Immature natural killer cell (primary cell): ENCODE measurements around the gene GRK2. TPM values are rescaled to one million over a fixed set of nuclear protein-coding genes. Genes with fewer than 3 reads are reported as not detected.
"Not testable (repeated sequence)": the region's sequence is repeated elsewhere in the genome, so short reads cannot be mapped to it uniquely, and the experiment has no call there.

Experiments
- DNase-seq, 3 donors: peaks; one replicate each; pipeline ENCODE4 v3.0.0; 2022; ENCODE audit warnings: mixed read lengths in 1 of 3
- H3K27ac Mint-ChIP-seq, 6 donors: one replicate each; pipeline ENCODE4 v1.8.0; 2020; ENCODE audit warnings: mixed read lengths in 6 of 6, mild to moderate bottlenecking in 5 of 6, inconsistent platforms in 4 of 6, moderate library complexity in 3 of 6
- H3K27me3 Mint-ChIP-seq, 3 donors: one replicate each; pipeline ENCODE4 v1.8.0; 2020 to 2021; ENCODE audit warnings: low read depth in 3 of 3, mild to moderate bottlenecking in 3 of 3, mixed read lengths in 3 of 3, moderate library complexity in 3 of 3, inconsistent platforms in 1 of 3
- H3K36me3 Mint-ChIP-seq, 3 donors: one replicate each; pipeline ENCODE4 v1.8.0; 2020; ENCODE audit warnings: mixed read lengths in 3 of 3, inconsistent platforms in 2 of 3, mild to moderate bottlenecking in 2 of 3
- H3K4me1 Mint-ChIP-seq, 2 donors: one replicate each; pipeline ENCODE4 v1.8.0; 2020; ENCODE audit warnings: inconsistent platforms in 2 of 2, mild to moderate bottlenecking in 2 of 2, mixed read lengths in 2 of 2, moderate library complexity in 1 of 2
- H3K4me3 Mint-ChIP-seq, 5 donors: one replicate each; pipeline ENCODE4 v1.8.0; 2020; ENCODE audit warnings: mild to moderate bottlenecking in 5 of 5, mixed read lengths in 5 of 5, inconsistent platforms in 3 of 5, moderate library complexity in 3 of 5
- H3K9me3 Mint-ChIP-seq, 6 donors: one replicate each; pipeline ENCODE4 v1.8.0; 2020; ENCODE audit warnings: mild to moderate bottlenecking in 6 of 6, mixed read lengths in 6 of 6, inconsistent platforms in 4 of 6, moderate library complexity in 3 of 6
- polyA plus RNA-seq, 3 donors: library from polyadenylated mRNA; unstranded; fragments of 300-500 nt; fragmentation: Illumina TruSeq; gene quantifications; one replicate each; pipeline ENCODE4 v1.2.3, GENCODE V29; 2021

Gene GRK2
- polyA plus RNA-seq, result 10 to 100 TPM; 15.2 to 25.9 (median 22.9) TPM

DNA sequence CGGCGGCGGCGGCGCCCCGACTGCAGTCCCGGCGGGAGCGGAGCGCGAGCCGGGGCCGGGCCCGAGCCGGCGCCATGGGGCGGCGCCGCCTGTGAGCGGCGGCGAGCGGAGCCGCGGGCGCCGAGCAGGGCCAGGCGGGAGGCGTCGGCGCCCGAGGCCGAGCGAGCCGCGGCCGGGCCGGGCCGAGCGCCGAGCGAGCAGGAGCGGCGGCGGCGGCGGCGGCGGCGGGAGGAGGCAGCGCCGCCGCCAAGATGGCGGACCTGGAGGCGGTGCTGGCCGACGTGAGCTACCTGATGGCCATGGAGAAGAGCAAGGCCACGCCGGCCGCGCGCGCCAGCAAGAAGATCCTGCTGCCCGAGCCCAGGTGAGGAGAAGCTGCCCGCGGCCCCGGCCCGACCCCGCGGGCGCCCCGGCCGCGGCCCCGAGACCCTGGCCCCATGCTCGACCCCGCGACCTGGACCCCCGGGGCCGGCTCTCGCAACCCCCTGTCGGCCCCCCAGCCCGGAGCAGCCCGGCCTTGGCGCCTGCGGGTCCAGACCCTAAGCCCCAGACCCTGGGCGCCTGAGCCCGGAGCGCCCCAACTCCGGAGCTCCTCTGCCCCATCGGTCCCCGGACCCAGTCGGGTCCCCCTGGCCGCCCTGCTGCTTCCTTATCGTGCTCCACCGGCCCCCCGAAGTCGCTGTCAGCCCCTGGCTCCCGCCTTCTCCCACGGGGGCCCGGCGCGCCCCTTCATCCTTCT is at the start of gene GRK2:
Gene GRK2, plus strand, starts transcription at position 25 of the 739 bp plus-strand sequence. Its CDS starts 227 bp downstream, at position 252.
- Mint-ChIP-seq H3K4me3 (peak within 1 kb of the TSS; percentile 98), H3K27me3 (peaks cover 28 to 50% (median 33%) of the 10 kb centered on the region in 3 donors), H3K9me3 (no peaks in the 10 kb centered on the region), H3K4me1 (peaks cover 66 to 74% of the 10 kb centered on the region in 2 donors), H3K36me3 (peaks cover 4 to 22% (median 12%) of the 10 kb centered on the region in 3 donors), H3K27ac (peak within 1 kb of the TSS; percentile 96 to 99 (median 98))
- DNase-seq, result peak; percentile 35 to 47 (median 45)

DNA sequence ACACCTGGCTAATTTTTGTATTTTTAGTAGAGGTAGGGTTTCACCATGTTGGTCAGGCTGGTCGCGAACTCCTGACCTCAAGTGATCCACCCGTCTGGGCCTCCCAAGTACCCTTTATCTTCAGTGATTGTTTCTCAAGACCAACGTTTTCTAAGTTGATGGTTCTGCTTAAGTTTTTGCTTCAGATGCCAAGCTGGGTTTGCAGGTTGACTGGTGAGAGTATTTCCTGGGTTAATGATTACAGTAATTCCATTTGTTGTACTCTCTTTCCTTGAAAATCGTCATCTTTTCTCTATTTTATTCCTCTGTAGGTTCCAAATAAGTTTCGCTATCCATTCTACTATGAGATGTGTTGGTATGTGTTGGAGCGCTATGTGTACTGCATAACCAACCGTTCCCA is 38.5 kb upstream of the GRK2 start:
- no peaks in the 10 kb centered on the region for H3K9me3 Mint-ChIP-seq
- peaks cover 12 to 27% of the 10 kb centered on the region in 2 donors for H3K4me1 Mint-ChIP-seq
- peaks cover 0 to 1% (median 0%) of the 10 kb centered on the region in 3 donors for H3K27me3 Mint-ChIP-seq
- peaks cover 3 to 27% (median 8%) of the 10 kb centered on the region in 3 donors for H3K36me3 Mint-ChIP-seq
- H3K27ac Mint-ChIP-seq, result peak overlapping the region in 4 of 6 donors; percentile 8 to 73 (median 38)
- no peak overlapping the region for H3K4me3 Mint-ChIP-seq
- no peak for DNase-seq

DNA sequence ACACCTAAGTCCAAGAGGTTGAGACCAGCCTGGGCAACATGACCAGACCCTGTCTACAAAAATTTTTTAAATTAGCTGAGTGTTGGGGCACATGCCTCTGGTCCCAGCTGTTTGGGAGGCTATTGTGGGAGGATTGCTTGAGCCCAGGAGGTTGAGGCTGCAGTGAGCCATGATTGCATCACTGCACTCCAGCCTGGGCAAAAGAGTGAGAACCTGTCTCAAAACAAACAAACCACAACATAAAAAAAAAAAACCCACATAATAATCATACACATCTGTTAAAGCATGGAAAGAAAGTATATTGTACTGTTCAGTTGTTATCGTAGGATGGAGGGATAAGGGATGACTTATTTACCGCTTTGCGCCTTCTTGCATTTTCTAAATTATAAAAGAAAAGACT is 35.9 kb upstream of the GRK2 start:
- no peak for DNase-seq
- Mint-ChIP-seq H3K9me3 (no peaks in the 10 kb centered on the region), H3K4me3 (no peak overlapping the region), H3K27me3 (peaks cover 0 to 5% (median 3%) of the 10 kb centered on the region in 3 donors), H3K27ac (peak overlapping the region in 4 of 6 donors; percentile 31 to 70 (median 50)), H3K36me3 (peaks cover 3 to 31% (median 11%) of the 10 kb centered on the region in 3 donors), H3K4me1 (peaks cover 19 to 40% of the 10 kb centered on the region in 2 donors)

DNA sequence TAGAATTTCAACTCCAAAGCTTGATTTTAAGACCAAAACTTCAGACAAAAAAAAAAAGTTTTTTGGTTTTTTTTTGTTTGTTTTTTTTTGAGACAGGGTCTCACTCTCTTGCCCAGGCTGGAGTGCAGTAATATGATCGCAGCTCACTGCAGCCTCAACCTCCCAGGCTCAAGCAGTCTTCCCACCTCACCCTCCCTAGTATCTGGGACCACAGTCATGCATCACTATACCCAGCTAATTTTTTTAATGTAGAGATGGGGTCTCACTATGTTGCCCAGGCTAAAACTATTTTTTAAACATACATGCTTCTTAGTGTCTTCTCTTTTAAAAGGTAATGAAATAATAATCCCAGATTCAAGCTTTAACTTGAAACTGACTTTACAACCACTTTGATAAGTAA is 35.4 kb upstream of the GRK2 start:
- Mint-ChIP-seq H3K4me3 (no peak overlapping the region), H3K27ac (peak overlapping the region in 1 of 6 donors; percentile 31), H3K27me3 (peaks cover 0 to 5% (median 3%) of the 10 kb centered on the region in 3 donors), H3K9me3 (no peaks in the 10 kb centered on the region), H3K4me1 (peaks cover 19 to 40% of the 10 kb centered on the region in 2 donors), H3K36me3 (peaks cover 3 to 31% (median 11%) of the 10 kb centered on the region in 3 donors)
- DNase-seq, result no peak

DNA sequence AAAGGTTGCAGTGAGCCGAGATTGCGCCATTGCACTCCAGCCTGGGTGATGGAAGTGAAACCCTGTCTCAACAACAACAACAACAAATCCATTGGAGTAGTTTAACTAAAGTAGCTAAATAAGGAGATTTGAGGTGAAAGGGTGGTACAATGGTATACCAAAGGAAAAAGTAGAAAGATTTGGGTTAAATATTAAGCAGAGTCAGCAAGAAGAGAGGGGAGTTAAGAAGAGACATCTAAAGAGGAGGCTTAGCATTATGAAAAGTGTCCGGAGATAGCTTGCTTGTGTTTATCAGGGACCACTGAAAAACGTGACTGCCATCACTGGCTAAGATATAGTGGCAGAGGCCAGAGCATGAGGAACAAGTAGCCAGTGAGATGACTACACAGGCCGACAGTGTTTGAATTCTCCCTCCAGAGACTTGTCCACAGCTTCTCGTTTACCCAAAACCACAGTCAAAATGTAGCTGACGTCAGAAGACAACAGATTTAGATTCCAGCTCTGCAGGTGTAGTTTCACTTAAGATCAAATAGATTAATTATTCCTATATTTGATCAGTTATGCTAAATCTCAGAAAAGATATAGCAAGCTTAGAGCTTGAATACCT is 32.6 kb upstream of the GRK2 start:
- peaks cover 19 to 43% of the 10 kb centered on the region in 2 donors for H3K4me1 Mint-ChIP-seq
- no peaks in the 10 kb centered on the region for H3K9me3 Mint-ChIP-seq
- no peak for DNase-seq
- no peak overlapping the region for H3K4me3 Mint-ChIP-seq
- peaks cover 3 to 18% (median 11%) of the 10 kb centered on the region in 3 donors for H3K36me3 Mint-ChIP-seq
- peak overlapping the region in 4 of 6 donors; percentile 12 to 72 (median 54) for H3K27ac Mint-ChIP-seq
- H3K27me3 Mint-ChIP-seq, result peaks cover 0 to 5% (median 3%) of the 10 kb centered on the region in 3 donors

DNA sequence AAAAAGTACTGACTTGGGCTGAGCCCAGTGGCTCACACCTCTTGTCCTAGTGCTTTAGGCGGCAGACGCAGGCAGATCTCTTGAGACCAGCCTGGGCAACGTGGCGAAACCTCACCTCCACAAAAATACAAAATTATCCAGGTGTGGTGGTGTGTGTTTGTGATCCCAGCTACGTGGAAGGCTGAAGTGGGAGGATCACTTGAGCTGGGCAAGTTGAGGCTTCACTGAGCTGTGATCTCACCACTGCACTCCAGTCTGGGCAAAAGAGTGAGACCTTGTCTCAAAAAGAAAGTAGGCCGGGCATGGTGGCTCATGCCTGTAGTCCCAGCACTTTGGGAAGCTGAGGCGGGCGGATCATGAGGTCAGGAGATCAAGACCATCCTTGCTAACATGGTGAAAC is 31.7 kb upstream of the GRK2 start:
- Mint-ChIP-seq H3K27ac (peak overlapping the region in 4 of 6 donors; percentile 4 to 73 (median 57)), H3K27me3 (peaks cover 0 to 12% (median 6%) of the 10 kb centered on the region in 3 donors), H3K4me3 (peak overlapping the region in 1 of 5 donors; percentile 0), H3K4me1 (peaks cover 25 to 48% of the 10 kb centered on the region in 2 donors)
- H3K9me3 Mint-ChIP-seq, DNase-seq, H3K36me3 Mint-ChIP-seq: not testable (repeated sequence)

DNA sequence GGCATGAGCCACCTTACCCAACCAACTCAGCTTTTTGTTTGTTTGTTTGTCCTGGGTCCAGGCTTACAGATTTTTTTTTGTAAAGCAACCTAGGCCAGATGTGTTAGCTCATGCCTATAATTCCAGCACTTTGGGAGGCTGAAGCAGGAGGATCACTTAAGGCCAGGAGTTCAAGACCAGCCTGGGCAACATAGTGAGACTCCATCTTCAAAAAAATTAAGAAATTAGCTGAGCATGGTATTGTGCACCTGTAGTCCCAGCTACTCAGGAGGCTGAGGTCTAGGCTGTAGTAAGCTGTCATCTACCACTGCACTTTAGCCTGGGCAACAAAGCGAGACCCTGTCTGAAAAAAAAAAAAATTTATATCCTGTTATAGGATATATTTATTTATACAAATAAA is 28.7 kb upstream of the GRK2 start:
- peaks cover 10 to 25% (median 17%) of the 10 kb centered on the region in 3 donors for H3K27me3 Mint-ChIP-seq
- H3K4me1 Mint-ChIP-seq, result peaks cover 42 to 57% of the 10 kb centered on the region in 2 donors
- no peaks in the 10 kb centered on the region for H3K9me3 Mint-ChIP-seq
- peaks cover 0 to 10% (median 4%) of the 10 kb centered on the region in 3 donors for H3K36me3 Mint-ChIP-seq
- no peak for DNase-seq
- no peak overlapping the region for H3K4me3 Mint-ChIP-seq
- no peak overlapping the region for H3K27ac Mint-ChIP-seq

DNA sequence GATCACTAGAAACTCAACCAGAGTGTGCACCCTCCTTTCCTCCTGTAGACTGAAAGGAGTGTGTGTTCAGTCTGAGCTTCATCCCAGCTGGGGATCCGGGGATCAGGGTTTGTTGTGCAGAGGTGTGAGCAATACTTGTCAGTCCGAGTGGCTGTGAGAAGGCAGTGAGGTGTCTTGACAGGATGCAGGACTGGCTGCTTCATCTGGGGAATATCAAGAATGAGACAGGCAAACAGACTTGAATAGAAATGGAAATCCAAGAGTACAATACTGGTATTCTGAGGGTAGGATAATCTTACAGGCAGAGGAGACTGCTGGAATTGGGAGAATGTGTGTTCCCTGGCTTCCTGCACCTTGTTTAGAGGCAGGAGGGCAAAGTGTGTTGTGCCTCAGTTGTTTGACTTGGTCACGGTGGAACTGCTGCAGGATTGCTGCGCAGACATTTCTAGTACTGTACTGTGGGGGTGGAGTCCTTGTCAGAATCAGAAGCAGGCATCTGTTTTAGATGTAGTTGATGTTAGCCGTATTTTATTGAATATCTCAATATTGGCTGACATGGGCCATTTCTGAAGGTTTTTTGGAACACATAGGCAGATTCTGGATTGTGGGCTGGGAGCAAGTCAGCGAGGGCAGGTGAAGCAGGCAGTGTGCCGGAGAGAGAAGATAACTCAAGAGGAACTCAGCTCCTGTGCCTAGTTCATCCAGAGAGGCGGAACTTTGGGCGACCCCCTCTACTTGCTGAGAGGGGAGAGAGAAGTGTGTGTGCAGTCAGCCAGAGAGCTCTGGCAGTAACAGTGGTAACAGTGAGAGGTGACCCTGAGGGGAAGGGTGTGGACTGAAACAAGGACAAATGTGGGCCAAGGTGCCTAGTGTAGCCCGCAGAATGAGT is 27.1 kb upstream of the GRK2 start:
- H3K27ac Mint-ChIP-seq, result peak overlapping the region; percentile 95 to 100 (median 99)
- H3K4me1 Mint-ChIP-seq, result peaks cover 49 to 64% of the 10 kb centered on the region in 2 donors
- no peaks in the 10 kb centered on the region for H3K9me3 Mint-ChIP-seq

DNA sequence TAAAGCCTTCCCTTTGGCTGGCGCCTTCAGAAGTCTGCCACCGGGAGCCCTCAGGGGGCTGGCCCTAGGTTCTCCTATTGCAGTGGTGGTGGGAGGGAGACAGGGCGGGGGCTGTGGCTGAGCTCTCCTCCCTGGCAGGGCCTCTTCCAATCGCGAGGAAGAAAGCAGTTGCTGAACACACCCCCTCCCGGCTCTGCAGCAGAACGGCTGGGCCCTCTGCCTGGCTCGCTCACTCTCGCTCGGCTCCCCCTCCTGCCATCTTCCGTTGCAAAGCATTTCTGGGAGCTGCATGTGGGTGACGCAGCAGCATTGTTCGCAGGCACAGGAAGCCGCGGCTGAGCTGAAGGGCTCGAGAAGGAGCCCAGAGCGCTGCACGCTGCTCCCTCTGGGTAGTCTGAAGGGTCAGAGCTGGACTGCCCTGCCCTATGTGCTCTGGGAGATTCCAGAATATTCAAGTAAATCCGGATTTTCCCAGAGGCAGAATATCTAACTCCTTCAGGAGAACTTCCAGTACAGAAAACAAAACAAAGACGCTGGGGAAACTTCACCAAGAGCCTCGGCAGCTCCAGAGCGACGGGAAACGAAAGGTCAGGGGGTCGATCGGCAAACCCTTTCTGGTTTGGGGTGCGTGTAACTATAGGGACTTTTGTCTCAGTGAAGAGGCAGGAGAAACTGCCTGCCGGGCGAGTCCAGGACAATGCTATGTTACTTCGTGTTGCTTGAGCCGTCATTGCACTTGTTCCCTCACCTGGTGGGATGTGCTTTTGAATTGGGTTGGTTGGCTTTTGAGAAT is 26.3 kb upstream of the GRK2 start:
- Mint-ChIP-seq H3K4me3 (peak overlapping the region; percentile 98 to 100 (median 99)), H3K27me3 (peaks cover 10 to 22% (median 18%) of the 10 kb centered on the region in 3 donors), H3K27ac (peak overlapping the region; percentile 95 to 100 (median 99)), H3K36me3 (peaks cover 4 to 23% (median 9%) of the 10 kb centered on the region in 3 donors), H3K9me3 (no peaks in the 10 kb centered on the region), H3K4me1 (peaks cover 50 to 66% of the 10 kb centered on the region in 2 donors)
- DNase-seq, result peak; percentile 95 to 97 (median 95)

More for the DNA sequence above, 27.1 kb upstream of the GRK2 start:
- H3K27me3 Mint-ChIP-seq, result peaks cover 10 to 25% (median 18%) of the 10 kb centered on the region in 3 donors
- peak overlapping the region; percentile 98 to 100 (median 99) for H3K4me3 Mint-ChIP-seq
- peaks cover under 1 to 20% (median 4%) of the 10 kb centered on the region in 3 donors for H3K36me3 Mint-ChIP-seq
- no peak for DNase-seq

DNA sequence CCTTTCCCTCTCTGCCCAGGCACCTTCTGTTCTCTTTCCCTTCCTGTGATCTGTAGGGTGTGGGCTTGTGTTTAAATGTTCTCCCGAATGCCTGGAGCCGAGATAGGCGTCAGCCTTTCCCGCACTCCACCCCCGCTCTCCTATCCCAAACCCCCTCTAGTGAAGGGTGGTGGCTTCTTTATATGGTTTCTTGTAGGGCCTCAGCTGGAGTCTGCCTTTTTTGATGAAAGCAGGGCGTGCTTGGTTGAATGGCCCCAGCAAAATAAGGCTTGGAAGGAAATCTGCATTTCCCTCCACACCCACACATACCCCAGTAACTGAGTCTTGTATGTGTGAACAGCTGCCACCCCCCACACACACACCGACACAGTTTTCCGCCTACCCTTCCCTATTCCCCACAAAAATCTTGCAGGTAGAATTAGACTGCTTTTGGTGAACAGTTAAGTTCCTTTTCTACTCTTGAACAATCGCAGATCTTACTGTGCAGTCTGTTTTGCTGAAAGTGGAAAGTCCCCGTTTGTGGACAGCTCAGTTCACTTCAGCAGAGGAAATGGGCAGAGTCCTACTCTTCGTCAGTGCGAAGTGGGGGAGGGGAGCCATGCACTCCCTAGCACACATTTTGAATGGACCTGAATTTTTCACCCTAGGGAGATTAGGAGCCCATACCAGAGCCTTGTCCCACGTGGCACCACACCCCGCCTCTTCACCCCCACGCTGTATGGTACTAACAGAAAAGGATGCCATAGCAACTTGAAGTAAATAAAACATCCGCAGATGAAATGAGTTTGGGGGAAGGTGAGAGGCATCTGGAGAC is 25.5 kb upstream of the GRK2 start:
- H3K4me3 Mint-ChIP-seq, result peak overlapping the region; percentile 98 to 100 (median 99)
- peaks cover 4 to 31% (median 17%) of the 10 kb centered on the region in 3 donors for H3K36me3 Mint-ChIP-seq
- H3K9me3 Mint-ChIP-seq, result no peaks in the 10 kb centered on the region
- peaks cover 52 to 74% of the 10 kb centered on the region in 2 donors for H3K4me1 Mint-ChIP-seq
- peak overlapping the region; percentile 95 to 100 (median 99) for H3K27ac Mint-ChIP-seq
- peak; percentile 80 to 83 (median 81) for DNase-seq
- peaks cover 10 to 23% (median 22%) of the 10 kb centered on the region in 3 donors for H3K27me3 Mint-ChIP-seq

DNA sequence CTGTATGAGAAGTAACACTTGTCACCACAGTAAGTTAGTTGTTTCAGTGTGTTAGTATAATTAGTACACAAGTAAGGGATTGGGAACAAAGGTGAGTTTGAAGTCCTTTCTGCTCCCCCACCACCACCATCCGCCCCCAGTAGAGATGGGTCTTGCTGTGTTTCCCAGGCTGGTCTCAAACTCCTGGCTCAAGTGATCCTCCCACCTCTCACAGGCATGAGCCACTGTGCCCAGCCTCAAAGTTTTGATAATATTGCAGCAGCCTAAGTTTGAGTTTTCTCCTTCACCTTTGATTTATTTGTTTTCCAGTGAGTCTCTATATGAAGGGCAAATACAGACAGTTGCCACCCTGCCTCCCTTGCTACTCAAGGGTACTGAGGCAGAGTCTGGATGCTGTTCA is 23.7 kb upstream of the GRK2 start:
- Mint-ChIP-seq H3K36me3 (peaks cover 8 to 40% (median 27%) of the 10 kb centered on the region in 3 donors), H3K9me3 (no peaks in the 10 kb centered on the region)

DNA sequence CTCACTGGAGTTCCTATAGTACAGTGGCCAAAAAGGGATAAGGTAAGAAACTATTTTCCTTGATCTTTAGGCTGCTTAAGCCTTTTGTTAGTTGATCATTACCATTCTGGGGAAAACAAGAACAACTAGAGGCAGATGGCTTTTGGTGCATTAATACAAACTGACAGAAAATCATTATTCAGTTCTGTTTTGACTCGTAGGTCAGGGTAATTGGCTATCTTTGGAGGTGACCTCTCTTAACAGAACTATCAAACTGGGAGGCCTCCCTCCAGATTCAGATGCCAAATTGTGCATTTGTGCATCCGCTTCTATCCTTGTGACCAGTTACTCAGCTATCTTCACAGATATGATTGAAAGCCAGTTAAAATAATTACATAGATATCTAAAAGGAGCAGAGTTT is 23.2 kb upstream of the GRK2 start:
- H3K27me3 Mint-ChIP-seq, result peaks cover 10 to 23% (median 22%) of the 10 kb centered on the region in 3 donors
- peaks cover 56 to 83% of the 10 kb centered on the region in 2 donors for H3K4me1 Mint-ChIP-seq
- H3K4me3 Mint-ChIP-seq, result peak overlapping the region in 4 of 5 donors; percentile 78 to 99 (median 98)
- no peak for DNase-seq
- H3K36me3 Mint-ChIP-seq, result peaks cover 8 to 43% (median 30%) of the 10 kb centered on the region in 3 donors
- peak overlapping the region; percentile 89 to 100 (median 96) for H3K27ac Mint-ChIP-seq
- no peaks in the 10 kb centered on the region for H3K9me3 Mint-ChIP-seq

More for the DNA sequence above, 23.7 kb upstream of the GRK2 start:
- DNase-seq, result no peak
- Mint-ChIP-seq H3K27me3 (peaks cover 10 to 23% (median 22%) of the 10 kb centered on the region in 3 donors), H3K4me1 (peaks cover 56 to 83% of the 10 kb centered on the region in 2 donors), H3K27ac (peak overlapping the region; percentile 89 to 100 (median 96)), H3K4me3 (peak overlapping the region; percentile 75 to 99 (median 98))
